ENCODE measurements around the gene CYP4F3.
A peak's percentile ranks its signal among the peaks of the same experiment; 100 is the strongest.
"Not testable (repeated sequence)": the region's sequence is repeated elsewhere in the genome, so short reads cannot be mapped to it uniquely, and the experiment has no call there.

Gene CYP4F3

DNA sequence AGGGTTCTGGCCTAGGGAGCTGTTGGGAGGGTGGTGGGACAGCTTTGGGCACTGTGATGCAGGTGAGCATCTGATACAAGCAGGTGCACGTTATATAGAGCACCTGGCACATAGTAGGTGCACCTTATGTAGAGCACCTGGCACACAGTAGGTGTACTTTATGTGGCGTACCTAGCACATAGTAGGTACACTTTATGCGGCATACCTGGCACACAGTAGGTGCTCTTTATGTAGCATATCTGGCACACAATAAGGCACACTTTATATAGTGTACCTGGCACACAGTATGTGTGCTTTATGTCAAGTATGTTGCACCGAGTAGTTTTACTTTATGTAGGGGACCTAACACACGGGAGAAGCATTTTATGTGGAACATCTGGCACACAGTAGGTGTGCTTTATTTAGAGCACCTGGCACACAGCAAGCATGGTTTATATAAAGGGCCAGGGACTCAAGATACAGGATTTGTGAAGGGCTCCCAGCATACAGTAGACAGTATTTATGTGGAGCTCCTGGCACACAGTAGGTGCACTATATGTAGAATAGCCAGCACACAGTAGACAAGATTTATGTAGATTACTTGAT lies 30.6 kb downstream of the CYP4F3 start:
- DNase-seq: no peak

- DNase-seq: no peak
Observed at GRCh38 chr19:15671891-15672579, 31.3 kb downstream of the CYP4F3 start.

DNA sequence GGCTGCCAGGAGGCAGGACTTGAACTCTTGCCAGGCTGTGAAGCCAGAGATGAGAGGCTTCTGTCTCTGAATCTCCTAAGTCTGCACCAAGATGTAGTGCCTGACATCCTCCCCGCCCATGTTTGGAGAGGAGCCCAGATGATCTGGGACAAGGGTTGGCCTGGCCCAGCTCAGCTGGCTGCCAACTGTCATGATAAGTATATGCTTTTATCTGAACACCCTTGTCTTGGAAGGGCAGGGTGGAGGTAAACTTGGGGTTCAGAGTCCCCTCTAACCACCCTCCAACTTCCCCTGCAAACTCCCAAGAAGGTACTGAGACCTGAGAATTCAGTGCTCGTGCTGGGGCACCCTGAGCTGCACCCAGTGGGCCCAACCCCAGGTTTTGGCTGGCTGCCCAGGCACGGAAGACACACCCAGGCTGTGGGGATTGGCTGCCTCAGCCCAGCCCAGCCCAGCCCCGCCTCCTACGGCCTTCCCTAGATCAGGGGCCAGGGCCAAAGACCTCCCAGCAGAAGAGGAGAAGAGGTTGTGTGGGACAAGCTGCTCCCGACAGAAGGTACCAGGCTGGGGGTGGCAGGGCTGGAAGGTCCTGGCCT lies 32.0 kb downstream of the CYP4F3 start, which contains the start of gene CYP4F12:
Gene CYP4F12 (plus strand): TSS at position 508 of the 596 bp plus-strand sequence. CDS start 443 bp downstream, outside the sequence.
- DNase-seq: no peak

- no peak for DNase-seq
Observed at GRCh38 chr19:15673176-15673654, 32.5 kb downstream of the CYP4F3 start.

DNA sequence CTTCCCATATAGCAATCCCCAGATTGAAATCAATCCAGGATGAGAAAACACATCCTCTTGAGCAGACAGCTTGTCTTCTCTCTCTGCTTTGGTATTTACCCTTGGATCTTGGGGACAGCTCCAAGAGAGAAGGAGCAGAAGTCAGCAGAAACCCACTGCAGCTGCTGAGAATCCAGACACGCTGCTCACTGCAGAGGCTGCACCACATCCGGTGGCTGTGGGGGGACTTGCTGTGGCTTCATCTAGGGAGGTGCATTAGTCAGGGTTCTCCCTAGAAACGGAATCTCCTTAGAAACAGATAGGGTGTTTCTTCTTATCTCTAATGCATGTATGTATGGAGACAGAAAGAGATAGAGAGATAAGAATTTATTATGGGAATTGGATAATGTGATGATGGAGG lies 34.9 kb downstream of the CYP4F3 start:
- no peak for DNase-seq

- no peak for DNase-seq
Observed at GRCh38 chr19:15679089-15679488, 38.4 kb downstream of the CYP4F3 start.

GRCh38 chr19:15679865-15680264 lies 39.2 kb downstream of the CYP4F3 start:
- DNase-seq: not testable (repeated sequence)

- DNase-seq: no peak
Observed at GRCh38 chr19:15680478-15681322, 40.0 kb downstream of the CYP4F3 start.

DNA sequence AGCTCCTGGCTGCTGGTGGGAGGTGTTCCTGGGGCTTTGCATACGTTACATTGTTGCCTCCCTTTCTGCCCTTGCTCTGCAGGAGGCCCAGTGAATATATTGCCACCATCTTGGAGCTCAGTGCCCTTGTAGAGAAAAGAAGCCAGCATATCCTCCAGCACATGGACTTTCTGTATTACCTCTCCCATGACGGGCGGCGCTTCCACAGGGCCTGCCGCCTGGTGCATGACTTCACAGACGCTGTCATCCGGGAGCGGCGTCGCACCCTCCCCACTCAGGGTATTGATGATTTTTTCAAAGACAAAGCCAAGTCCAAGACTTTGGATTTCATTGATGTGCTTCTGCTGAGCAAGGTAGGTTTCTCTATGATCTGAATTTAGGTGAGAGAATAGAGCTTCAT lies 42.7 kb downstream of the CYP4F3 start:
- no peak for DNase-seq

GRCh38 chr19:15684828-15685227 lies 44.1 kb downstream of the CYP4F3 start:
- DNase-seq: no peak

DNA sequence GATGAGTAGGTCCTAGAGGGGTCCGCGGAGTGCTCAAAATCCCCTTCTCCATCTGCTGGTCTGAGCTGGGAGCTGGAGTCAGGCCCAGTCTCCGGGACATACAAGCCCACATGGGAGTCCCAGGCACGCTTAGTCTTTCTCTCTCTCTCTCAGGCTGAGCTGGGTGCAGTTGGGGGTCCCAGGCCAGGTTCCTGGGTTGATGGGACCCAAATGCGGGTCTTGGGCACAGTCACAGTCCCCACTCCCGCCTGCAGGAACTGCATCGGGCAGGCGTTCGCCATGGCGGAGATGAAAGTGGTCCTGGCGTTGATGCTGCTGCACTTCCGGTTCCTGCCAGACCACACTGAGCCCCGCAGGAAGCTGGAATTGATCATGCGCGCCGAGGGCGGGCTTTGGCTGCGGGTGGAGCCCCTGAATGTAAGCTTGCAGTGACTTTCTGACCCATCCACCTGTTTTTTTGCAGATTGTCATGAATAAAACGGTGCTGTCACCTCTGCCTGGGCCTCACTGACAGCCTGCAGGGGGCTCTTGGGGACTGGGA lies 56.0 kb downstream of the CYP4F3 start:
- no peak for DNase-seq

DNA sequence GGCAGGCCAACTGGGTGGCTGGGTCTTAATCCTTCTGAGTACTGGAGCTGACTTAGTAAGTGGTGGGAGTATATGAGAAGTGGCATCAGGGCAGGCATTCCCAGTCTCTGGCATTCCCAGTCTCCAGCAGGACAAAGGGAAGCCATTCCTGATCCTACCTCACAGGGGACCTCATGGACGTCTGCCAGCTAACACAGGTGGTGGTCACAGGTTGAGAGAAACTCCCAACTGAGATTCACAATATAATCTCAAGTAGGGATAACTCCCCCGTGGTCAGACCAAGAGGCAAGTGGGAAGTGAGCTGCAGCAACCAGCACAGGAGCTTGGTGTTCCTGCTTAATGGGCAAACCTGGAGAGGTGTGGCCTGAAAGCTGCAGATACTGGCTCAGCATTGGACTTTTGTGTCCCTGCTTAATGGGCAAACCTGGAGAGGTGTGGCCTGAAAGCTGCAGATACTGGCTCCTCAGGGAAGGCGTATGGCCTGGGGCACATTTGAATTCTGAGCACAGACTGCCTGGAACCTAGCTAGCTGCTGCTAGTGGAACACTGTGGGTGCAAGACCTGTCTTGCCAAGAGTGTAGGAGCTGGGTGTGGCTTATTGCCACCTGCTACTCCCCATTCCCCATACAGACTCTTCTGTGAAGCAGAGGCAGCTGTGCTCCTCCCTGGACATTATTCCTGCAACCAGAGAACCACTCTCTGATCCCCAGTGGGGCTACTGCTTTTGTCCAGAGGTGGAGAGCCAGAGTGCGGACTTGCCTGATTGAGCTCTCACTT lies 61.2 kb downstream of the CYP4F3 start:
- no peak for DNase-seq

- DNase-seq: peak; percentile 27
Observed at GRCh38 chr19:15702534-15702930, 61.8 kb downstream of the CYP4F3 start.

Data from activated gamma-delta T cell treated with Interleukin-2 at 50 U/mL for 16 hours (primary cell).